COR-L47 (cell line): ENCODE measurements around the gene SBF2.

ENCODE experiments used
- DNase-seq: peaks from one replicate; lab custom pipeline; 2025; lab: John Stamatoyannopoulos, UW

Gene SBF2

DNA sequence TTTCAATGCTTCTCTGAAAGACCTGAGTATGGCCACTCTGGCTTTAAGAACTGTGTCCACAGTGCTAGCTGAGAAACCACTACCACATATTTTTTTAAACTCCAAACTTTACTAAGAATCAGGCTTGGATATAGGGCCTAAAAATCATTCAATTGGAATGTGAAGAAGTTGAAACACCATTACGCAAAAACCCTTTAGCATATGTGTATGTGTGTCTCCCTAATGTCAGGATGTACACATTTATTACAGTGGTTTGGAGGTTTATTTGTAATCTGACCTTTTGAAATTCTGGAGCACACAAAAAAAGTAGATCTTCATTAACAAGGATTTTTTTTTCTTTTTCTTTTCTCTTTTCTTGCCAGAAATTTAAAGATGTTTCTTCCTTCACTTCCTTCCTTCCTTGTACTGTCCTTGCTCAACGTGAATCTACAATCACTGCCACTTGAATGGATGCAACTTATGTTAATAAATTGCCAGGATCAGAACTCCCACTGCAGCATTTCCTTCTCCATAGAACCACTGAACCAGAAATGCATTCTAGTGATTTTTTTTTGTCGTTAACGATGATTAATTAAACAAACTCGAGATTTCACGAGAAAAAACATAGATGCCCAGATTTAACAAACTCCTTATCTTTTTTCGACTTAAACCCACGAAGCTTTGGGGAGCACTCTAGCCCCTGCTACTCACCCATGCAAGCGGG lies 7.8 kb upstream of the SBF2 start:
- DNase-seq = no peak

DNA sequence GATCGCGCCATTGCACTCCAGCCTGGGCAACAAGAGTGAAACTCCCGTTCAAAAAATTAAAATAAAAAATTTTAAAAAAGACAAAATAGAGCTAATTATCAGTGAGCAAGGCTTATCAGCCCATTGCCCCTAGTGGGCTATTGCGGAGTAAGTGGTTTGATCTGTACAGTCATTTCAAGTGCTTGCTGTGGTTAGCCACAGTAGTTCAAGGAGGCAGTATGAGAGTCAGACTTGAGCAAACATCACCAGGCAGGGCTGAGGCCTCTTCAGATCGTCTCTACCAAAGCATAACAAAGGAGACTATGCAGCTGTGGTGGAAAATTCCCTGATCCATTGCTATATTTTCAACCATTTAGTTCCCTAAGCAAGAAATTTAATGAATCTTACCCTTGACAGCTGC lies 4.3 kb upstream of the SBF2 start:
- no peak for DNase-seq

DNA sequence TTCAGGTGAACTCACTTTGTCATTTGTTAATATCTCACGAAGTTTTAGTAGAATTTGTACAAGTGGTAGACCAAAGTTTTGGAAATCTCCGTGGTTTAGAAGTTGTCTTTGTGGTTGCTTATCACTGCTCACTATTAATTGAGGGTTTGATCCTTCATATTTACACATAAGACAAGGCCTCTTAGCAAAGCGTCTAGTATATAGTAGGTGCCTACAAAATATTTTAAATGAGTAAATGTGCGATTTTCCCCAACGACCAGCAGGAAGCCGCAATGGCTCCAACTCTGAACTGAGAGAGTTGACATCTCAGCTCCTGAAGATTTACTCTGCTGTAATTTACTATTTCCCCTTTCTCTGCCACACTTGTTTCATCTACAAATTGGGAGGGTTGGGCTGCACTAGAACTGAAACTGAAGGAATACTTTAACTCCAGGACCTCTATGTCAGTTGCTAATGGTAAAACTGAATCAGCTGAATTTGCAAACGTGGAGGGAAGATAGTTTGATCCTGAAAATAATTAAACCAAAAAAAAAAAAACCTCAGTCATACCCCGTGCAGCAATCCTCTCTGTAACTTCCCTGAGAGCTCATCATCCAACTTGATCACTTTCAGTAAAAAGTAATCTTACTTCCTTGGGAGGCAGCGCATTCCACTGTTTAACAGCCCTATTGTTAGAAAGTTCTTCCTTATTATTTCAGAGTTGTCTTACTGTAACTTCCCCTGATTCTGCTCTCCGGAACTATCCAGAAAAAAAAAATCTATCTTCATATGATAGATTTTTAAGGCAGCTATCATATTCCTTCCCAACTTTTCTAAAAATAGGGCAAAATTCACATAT lies 1.3 kb upstream of the SBF2 start:
- no peak for DNase-seq

DNA sequence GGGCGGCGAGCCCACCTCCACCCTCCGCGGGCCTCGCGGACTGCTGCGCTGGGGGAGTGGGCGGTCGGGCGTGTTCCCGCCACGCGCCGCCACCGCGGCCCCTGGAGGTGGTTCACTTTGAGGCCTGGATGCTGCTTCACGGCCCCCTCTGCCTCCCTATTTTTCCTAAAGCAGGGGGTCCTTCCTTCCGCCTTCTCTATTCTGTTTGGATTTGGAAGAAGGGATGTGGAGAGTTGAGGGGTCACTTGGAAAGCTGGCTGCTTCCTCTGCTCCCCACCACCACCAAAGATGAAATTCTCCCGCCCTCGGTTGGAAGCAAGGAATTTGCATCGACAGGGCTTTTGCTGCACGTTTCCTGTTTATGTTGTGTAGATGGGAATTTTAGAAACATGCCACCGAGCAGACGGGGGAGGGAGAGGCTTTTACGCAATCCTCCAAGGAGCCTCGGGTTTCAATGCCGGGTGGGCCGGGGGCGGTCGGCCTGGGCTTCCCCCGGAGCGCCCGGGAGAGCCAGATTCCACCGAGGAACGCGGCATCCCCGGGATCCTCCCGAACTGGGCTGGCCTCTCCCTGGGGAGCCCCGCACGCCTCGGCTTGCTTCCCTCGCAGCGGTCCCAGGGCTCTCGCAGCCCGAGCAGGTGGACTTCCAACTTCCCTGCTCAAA lies 403 bp upstream of the SBF2 start:
- peak; percentile 9 for DNase-seq

DNA sequence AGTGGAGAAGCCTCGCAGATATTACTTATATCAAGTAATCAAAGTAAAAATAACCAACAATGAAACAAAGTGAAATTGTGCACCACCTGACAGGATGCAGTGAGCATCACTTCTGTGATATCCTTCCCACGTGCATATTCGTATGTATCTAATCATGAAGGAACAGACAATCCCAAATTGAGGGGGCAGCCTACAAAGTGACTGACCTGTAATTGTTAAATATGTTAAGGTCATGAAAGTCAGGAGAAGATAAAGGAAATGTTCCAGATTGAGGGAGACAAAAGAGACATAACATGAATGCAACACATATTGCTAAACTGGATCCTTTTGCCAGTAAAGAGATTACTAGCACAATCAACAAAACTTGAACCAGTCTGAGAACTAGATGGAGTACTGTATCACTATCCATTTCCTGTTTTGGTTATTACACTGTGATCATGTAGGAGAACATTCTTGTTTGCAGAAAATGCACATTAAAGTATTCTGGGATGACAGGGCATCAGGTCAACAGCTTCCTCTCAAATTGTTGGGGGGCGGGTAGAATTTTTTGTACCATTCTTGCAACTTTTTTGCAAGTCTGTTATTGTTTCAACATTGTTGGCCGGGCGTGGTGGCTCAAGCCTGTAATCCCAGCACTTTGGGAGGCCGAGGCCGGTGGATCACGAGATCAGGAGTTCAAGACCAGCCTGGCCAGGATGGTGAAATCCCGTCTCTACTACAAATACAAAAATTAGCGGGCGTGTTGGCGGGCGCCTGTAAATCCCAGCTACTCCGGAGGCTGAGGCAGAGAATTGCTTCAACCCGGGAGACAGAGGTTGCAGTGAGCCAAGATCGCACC lies 2.0 kb downstream of the SBF2 start:
- no peak for DNase-seq

DNA sequence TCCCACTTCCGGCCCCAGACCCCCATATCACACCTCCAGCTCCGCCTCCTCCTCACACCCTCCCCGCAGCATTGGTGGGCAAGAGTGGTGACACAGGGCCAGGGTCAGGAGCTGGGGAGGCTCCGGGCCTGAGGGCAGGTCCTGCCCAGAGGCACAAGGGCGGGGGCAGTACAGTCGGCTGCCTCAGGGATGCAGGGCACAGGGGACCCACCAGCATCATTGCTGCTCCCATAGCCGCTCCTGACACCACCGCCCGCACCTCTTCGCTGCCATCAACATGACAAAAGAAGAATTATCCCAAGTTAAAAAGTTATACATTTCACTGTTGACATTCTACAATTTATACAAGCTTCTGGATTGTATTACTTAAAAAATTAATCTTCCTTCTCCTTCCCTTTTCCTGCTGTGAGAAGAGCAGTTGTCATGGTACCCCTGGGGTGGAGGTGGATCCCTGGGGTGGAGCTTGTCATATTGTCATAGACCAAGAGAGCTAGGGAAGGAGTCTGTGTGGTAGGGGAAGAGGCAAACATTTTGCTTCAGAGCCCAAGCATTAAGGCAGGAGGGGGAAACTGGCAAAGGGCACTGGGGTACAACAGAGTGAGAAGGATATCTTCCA lies 4.1 kb downstream of the SBF2 start:
- DNase-seq = no peak

DNA sequence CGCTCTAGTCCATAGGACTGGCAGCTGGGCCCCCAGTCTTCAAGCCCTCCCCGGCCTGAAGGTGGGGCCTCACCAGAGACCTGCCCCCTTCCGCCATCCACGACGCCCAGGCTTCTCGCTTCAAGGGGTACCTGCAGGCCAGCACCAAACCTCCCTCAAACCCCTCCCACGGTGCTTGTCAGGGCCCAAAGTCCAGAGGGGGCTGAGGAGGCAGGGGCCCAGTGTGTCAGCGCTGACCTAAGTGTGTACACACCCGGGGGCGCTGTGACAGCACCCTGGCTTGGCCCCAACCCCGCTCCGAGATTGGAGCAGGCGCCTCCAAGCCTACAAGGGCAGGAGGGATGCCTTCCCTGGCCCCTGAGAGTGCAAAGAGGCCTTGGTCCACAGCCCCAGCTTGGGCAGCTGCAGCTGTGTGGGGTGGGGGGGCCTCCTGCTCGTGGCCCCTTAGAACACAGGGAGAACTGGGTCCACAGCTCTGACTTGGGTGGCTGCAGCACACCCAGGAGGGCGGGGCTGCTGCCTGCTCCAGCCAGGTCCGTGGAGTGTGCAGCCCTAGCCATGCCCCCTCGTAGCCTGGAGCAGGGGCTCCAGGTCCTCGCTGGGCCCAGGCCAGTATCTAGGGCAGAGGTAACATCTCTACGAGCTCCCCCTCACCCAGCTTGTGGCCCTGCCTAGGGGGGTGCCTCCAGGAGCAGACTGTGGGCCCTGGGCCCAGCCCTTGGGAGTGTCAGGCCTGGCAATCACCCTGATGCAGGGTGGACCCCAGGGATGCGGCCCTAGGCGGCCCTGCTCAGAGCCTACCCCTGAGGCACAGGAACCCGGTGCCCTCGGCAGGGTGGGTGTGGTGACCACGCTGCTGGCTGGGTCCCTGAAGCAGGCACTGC lies 4.9 kb downstream of the SBF2 start:
- no peak for DNase-seq

DNA sequence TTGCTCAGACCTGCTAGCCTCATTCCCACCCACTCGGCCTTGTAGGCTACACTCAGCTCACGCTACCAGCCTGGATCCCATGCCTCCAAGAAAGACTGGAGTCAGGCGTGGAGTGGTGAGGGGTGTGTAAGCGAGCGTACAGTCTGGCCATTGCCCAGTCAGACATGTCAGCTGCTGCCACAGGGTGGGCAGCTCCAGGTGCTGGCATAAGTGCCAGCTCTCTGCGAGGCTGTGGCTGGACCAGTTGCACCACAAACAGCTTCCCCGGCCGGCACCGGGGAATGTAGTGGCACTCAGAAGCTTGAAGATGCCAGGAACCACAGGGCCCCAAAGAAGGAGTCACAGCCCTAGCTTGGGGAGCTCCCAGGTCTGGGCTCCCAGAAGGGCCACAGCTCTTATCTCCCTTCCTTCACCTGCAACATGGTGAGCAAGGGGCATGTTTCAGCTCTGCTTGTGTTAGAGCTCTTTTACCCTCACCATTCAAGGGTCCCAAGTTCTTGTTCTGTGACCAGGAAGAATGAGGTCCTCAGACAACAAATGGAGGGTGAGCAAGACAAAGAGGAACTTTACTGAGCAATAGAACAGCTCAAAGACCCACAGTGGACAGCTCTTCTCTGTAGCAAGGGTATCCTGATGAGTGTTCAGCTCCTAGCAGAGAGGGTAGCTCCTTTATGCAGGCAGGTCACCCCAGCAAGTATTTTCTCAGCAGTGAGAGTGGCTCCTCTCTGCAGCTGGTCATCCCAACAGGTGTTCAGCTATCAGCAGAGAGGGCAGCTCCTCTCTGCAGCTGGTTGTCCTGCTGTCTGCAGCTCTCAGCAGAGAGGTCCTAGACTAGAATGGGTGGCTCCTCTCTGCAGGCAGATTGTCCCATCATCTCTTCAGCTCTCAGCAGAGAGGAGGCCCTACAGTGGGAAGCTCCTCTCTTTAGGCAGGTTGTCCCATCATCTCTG lies 6.0 kb downstream of the SBF2 start:
- DNase-seq = no peak

DNA sequence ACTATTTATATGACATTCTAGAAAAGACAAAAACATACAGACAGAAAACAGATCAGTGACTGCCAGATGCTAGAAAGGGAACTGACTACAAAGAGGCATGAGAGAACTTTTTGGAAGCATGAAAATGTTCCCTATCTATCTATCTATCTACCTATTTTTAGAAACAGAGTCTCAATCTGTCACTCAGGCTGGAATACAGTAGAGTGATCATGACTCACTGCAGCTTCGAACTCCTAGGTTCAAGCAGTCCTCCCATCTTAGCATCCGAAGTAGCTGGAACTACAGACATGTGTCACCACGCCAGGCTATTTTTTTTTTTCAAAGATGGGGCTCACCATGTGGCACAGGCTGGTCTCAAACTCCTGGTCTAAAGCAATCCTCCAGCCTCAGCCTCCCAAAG lies 6.9 kb downstream of the SBF2 start:
- DNase-seq = no peak

DNA sequence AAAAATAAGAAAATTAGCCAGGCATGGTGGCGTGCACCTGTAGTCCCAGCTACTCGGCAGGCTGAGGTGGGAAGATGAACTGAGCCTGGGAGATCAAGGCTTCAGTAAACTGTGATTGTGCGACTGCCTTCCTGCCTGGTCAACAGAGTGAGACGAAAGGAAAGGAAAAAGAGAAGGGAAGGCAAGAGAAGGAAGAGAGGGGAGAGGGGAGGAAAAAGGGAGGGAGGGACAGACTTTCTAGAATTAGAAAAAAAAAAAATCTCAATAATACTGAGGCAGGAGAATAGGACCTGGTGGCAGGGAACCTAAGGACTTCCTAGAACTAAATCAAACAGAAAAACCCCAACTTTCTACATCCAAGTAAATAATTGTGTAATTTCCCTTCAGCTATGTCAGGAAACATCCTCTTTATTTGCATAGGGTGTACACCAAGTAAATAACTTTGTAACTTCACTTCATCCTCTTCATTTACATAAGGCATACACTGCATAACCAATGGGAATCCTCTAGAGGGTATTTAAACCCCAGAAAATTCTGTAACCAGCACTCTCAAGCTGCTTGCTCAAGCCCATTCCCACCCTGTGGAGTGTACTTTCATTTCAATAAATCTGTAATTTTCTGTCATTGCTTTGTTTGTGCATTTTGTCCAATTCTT lies 8.7 kb downstream of the SBF2 start:
- no peak for DNase-seq

DNA sequence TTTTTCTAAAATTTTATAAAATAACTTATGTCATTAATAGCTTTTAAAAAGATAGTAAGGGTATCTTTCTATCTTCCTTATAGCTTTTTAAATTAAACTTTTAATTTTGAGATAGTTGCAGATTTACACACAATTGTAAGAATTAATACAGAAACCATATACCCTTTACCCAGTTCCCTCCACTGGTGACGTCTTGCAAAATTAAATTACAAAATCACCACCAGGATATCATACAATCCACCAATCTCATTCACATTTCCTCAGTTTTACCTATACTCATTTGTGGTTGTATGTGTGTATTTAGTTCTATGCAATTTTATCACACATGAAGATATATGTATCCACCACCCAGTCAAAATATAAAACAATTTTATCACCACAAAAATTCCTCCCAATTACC lies 10.0 kb downstream of the SBF2 start:
- no peak for DNase-seq

DNA sequence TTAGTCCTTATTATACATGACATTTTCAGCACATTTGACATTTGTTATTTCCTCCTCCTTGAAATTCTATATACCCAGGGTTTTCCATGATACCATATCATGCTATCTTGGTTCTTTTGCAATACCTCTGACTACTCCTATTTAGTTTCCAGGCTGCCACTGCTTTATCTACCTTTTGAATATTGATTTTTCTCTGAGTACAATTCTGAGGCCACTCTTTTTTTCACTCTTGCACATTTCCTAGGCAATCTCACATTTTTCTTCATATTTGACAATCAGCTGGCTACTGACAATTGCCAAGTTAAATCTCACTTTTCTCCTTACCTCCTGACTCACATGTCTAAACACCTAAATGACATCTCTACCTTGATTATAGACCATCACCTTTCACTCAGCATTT lies 11.9 kb downstream of the SBF2 start:
- no peak for DNase-seq

DNA sequence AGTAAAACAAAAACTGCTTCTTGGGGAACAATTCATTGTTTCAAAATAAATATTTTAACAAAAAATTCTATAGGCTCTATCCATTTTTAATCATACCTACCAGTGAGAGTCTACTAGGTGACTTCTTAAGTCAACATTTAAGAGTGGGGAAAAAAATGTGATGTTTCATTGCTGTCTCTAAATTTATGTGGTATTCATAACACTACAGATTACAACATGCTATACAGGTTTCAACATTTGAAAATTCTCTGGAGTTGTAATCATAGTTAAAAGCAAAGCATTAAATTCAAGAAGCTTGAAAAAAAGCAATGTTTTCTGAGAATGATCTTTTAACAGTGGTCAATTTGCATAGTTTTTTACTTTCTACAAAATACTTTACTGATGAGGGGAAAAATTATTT lies 18.3 kb downstream of the SBF2 start:
- no peak for DNase-seq

DNA sequence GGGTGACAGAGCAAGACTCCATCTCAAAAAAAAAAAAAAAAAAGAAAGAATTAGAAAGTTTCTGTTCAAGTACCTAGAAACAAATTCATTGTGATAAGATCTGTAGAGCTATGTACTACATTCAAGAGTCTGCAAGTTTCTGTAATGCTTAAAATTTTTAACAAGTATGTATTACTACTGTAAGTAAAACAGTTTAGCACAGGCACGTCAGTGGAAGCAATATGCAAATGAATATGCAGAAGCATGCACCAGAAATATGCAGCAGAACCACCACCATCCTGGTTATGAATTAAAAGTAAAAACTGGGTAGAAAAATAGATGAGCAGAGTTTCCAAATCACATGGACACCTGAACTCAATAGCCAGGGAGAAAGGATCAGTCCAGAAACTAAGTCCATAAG lies 19.3 kb downstream of the SBF2 start:
- no peak for DNase-seq

DNA sequence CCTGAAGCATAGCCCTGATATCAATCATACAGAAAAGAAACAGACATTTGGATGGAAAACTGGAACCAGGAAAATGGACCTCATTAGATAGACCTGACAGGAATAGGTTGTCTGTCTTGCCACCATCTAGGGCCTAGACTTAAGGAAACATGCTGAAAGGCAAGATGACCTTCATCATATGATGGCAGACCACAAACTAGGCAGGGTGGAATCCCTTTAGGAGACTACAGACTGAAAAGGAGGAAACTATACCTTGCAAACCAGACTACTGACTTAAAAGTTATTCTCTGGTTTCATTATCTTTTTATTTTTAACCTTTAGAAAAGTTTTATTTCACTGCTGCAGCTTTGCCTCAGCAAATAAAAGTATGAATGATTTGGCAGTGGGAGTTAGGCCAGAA lies 20.3 kb downstream of the SBF2 start:
- no peak for DNase-seq

DNA sequence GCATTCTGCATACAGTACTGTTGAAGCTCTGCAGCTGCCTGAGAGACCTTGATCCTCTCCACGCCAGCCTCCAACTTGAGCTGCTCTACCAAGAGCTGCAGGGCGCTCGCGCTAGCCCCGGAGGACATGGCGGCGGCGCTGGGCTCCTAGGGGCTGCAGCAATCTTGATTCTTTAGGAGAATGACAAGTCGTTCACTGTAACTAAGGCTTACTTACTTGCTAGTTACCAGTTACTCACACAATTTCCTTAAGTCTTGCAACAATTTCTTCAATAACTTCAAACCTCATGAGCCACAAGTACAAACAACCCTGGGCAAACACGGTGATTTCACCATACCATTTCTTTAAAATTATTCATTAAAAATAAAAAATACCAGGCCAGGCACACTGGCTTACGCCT lies 21.9 kb downstream of the SBF2 start:
- no peak for DNase-seq

DNA sequence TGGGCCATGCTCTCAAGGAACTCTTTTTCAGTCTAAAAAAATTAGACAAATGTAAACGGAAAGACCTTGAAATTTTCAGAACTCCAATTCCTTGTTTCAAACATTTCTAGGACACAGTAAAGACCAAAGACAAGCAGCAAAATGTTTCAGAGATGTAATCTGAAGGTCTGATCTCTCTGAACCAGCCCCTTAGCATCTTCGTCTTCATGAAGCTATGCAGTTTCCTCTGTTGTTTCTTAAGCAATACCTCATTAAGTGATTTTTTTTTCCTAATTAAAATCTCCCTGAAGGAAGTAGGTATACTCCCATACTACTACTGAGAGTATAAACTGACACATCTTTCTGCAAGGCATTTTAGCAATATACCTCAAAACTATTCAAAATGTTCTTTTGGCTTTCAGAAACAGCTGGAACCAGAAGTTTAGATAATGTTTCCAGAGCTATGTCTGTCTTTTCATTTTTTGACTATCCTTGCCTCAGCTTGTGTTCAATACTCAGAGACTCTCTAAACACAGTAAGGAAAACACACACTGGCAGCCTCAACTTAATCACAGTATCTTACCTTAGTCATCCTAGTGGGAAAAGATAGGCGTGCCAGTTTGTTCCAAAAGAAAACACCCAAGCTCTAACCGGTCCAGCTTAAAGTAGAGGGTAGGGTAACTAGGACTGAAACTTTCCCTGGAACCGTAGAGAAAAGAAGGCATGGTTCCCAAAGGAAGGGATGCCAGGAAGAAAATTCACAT lies 25.1 kb downstream of the SBF2 start:
- DNase-seq = no peak

DNA sequence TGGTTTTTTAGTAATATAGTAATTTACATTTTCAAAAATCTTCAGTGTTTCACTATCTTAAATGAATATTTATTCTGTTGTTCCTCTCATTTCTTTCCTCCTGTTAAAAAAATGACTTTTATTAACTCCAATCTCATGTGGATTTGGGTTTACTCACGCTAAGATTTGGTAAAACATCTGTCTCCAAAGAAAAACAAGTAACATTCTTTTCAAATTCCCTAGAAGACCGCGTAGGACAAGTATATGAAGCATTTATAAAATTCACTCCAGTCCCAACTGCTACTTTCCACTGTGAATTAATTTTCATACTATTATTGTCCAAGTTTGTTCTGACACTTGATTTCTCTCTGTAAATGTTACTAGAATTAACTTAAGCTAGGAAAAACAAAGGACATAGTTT lies 26.2 kb downstream of the SBF2 start:
- DNase-seq = no peak
